Natural killer cell (primary cell): ENCODE results near the gene TMEM187. TPM values are rescaled to one million over a fixed set of nuclear protein-coding genes. Genes with fewer than 3 reads are reported as not detected.

ENCODE experiments used
- ATAC-seq, 3 donors: fragments of 150-1000 bp in 2 of 3; fragments of 200-7000 bp in 1 of 3; cut with Tn5 transposase; 1 replicate in 1 of 3; 2 replicates in 2 of 3; pipeline ENCODE4 v1.10.0; 2021; ENCODE audit warnings: mild to moderate bottlenecking in 2 of 3, moderate library complexity in 2 of 3
- DNase-seq, 2 donors: peaks; one replicate each; pipeline versions ENCODE4 v3.0.0 to v3.0.0-alpha.2; 2013 to 2021; ENCODE audit warnings: mixed read lengths in 1 of 2
- H3K27ac ChIP-seq: one replicate; pipeline ENCODE4 v1.5.1; 2013; ENCODE audit warnings: mild to moderate bottlenecking, low read length
- H3K27me3 ChIP-seq: one replicate; pipeline ENCODE4 v1.6.1; 2013; ENCODE audit warnings: low read length; ENCODE audit not compliant: control insufficient read depth, insufficient read depth
- H3K36me3 ChIP-seq: one replicate; pipeline ENCODE4 v1.6.1; 2013; ENCODE audit warnings: low read length; ENCODE audit not compliant: control insufficient read depth, insufficient read depth
- H3K4me1 ChIP-seq: one replicate; pipeline ENCODE4 v1.6.1; 2013; ENCODE audit warnings: low read length; ENCODE audit not compliant: control insufficient read depth, insufficient read depth
- H3K4me3 ChIP-seq: one replicate; pipeline ENCODE4 v1.5.1; 2013; ENCODE audit warnings: low read length
- H3K9me3 ChIP-seq: one replicate; pipeline ENCODE4 v1.6.1; 2013; ENCODE audit warnings: low read length; ENCODE audit not compliant: control insufficient read depth, insufficient read depth
- H3K27ac Mint-ChIP-seq, 2 donors: one replicate each; pipeline ENCODE4 v1.8.0; 2022; ENCODE audit warnings: mild to moderate bottlenecking in 2 of 2, mixed read lengths in 2 of 2, moderate library complexity in 1 of 2
- H3K27me3 Mint-ChIP-seq, 2 donors: one replicate each; pipeline ENCODE4 v1.8.0; 2022; ENCODE audit warnings: low read depth in 2 of 2, mixed read lengths in 2 of 2
- H3K36me3 Mint-ChIP-seq: one replicate; pipeline ENCODE4 v1.8.0; 2022; ENCODE audit warnings: mixed read lengths
- H3K4me1 Mint-ChIP-seq, 2 donors: one replicate each; pipeline ENCODE4 v1.8.0; 2022; ENCODE audit warnings: mixed read lengths in 2 of 2
- H3K4me3 Mint-ChIP-seq: one replicate; pipeline ENCODE4 v1.8.0; 2022; ENCODE audit warnings: mild to moderate bottlenecking, moderate library complexity, mixed read lengths
- H3K9me3 Mint-ChIP-seq, 2 donors: one replicate each; pipeline ENCODE4 v1.8.0; 2022; ENCODE audit warnings: mixed read lengths in 2 of 2
- CTCF ChIP-seq: fragments of 200-600 bp; IDR thresholded peaks from one replicate; pipeline ENCODE4 v1.8.0; 2022; ENCODE audit warnings: antibody characterized with exemption
- WGBS: methylation state at CpG from one replicate; pipeline ENCODE4 v1.1.7; 2013; ENCODE audit warnings: missing lambda C conversion rate; ENCODE audit not compliant: insufficient coverage; 5-methylcytosine and 5-hydroxymethylcytosine counted together
- intact Hi-C: fragments of 100-400 bp; cut with micrococcal nuclease; formaldehyde crosslinking; loops from one replicate; pipeline ENCODE4 v1.14.2; 2022
- total RNA-seq, 4 donors: library from RNA; stranded (reverse); fragments of 120-200 nt in 1 of 4; gene quantifications; one replicate each; pipeline versions ENCODE4 v1.2.3 to v1.2.4, GENCODE V29; 2013 to 2022

The TMEM187 gene
- total RNA-seq, 3 donors from 2014 or later (not counting 1 experiment from before 2014, with no cell fraction given): 1.2 to 4.3 (median 1.4) TPM

- H3K4me3 Mint-ChIP-seq: no peak overlapping the region
Observed at GRCh38 chrX:154028502-154029184, 56.1 kb downstream of the TMEM187 start.

GRCh38 chrX:154029439-154029838, 56.9 kb downstream of the TMEM187 start:
- ATAC-seq: no peak
- H3K4me3 ChIP-seq: no peak overlapping the region
- WGBS: 97% methylated on average over 5 of the region's 8 CpGs
- DNase-seq: no peak
- no peaks in the 10 kb centered on the region for H3K27me3 Mint-ChIP-seq
- H3K27me3 ChIP-seq: no peaks in the 10 kb centered on the region
- intact Hi-C loops: no loop called here
- peaks cover 0 to 7% of the 10 kb centered on the region in 2 donors for H3K4me1 Mint-ChIP-seq
- H3K9me3 ChIP-seq: no peaks in the 10 kb centered on the region
- H3K36me3 Mint-ChIP-seq: no peaks in the 10 kb centered on the region
- no peaks in the 10 kb centered on the region for H3K4me1 ChIP-seq
- H3K36me3 ChIP-seq: peaks cover 52% of the 10 kb centered on the region
- no peak overlapping the region for H3K27ac ChIP-seq
- no peak for TF ChIP-seq CTCF
- H3K9me3 Mint-ChIP-seq: no peaks in the 10 kb centered on the region
- no peak overlapping the region for H3K27ac Mint-ChIP-seq
- no peak overlapping the region for H3K4me3 Mint-ChIP-seq

More at GRCh38 chrX:154028502-154029184, 56.1 kb downstream of the TMEM187 start:
- no peak overlapping the region for H3K27ac ChIP-seq
- peak overlapping the region; percentile 51 to 68 for H3K27ac Mint-ChIP-seq
- DNase-seq: no peak
- TF ChIP-seq CTCF: no peak
- peaks cover 0 to 7% of the 10 kb centered on the region in 2 donors for H3K4me1 Mint-ChIP-seq
- H3K27me3 Mint-ChIP-seq: no peaks in the 10 kb centered on the region
- H3K4me3 ChIP-seq: no peak overlapping the region
- intact Hi-C loops: no loop called here
- H3K4me1 ChIP-seq: no peaks in the 10 kb centered on the region
- ATAC-seq: no peak
- WGBS: 94% methylated on average over 12 of the region's 13 CpGs
- H3K36me3 Mint-ChIP-seq: no peaks in the 10 kb centered on the region
- no peaks in the 10 kb centered on the region for H3K27me3 ChIP-seq
- H3K9me3 Mint-ChIP-seq: no peaks in the 10 kb centered on the region
- H3K9me3 ChIP-seq: no peaks in the 10 kb centered on the region
- H3K36me3 ChIP-seq: peaks cover 49% of the 10 kb centered on the region

- WGBS: 96% methylated on average over 19 of the region's 20 CpGs
- Mint-ChIP-seq H3K27me3 (no peaks in the 10 kb centered on the region), H3K27ac (no peak overlapping the region), H3K4me3 (no peak overlapping the region), H3K9me3 (no peaks in the 10 kb centered on the region), H3K36me3 (no peaks in the 10 kb centered on the region), H3K4me1 (peaks cover 0 to 7% of the 10 kb centered on the region in 2 donors)
- Histone ChIP-seq H3K27me3 (no peaks in the 10 kb centered on the region), H3K36me3 (peaks cover 52% of the 10 kb centered on the region), H3K4me1 (no peaks in the 10 kb centered on the region), H3K27ac (no peak overlapping the region), H3K4me3 (no peak overlapping the region), H3K9me3 (no peaks in the 10 kb centered on the region)
- DNase-seq: no peak
- ATAC-seq: no peak
- TF ChIP-seq CTCF: no peak
- intact Hi-C loops: no loop called here
Observed at GRCh38 chrX:154030266-154030665, 57.7 kb downstream of the TMEM187 start.
